OCI-LY3 (cell line): ENCODE measurements around the gene CAMK1.

Source experiments
- H2AFZ ChIP-seq: fragments of 200-600, 300-600 bp; shearing (Covaris generic); 2 replicates; pipeline ENCODE4 v1.6.0; 2014; ENCODE audit warnings: antibody characterized with exemption, low read depth, low read length
- H3K27ac ChIP-seq: fragments of 200-600, 300-600 bp; sonication (generic); 2 replicates; pipeline ENCODE4 v1.5.1; 2014; ENCODE audit warnings: mild to moderate bottlenecking, low read length, moderate library complexity, mixed read lengths
- H3K27me3 ChIP-seq: fragments of 200-600, 300-600 bp; sonication (generic); 2 replicates; pipeline ENCODE4 v1.6.1; 2014; ENCODE audit warnings: low read depth, low read length, mixed read lengths
- H3K36me3 ChIP-seq: fragments of 200-600, 300-600 bp; sonication (generic); replicated peaks from 2 replicates; pipeline ENCODE3; 2014; ENCODE audit warnings: low read depth, low read length, mixed read lengths
- H3K4me1 ChIP-seq: fragments of 300-600, 200-600 bp; sonication (generic); 2 replicates; pipeline ENCODE4 v1.6.1; 2014; ENCODE audit warnings: low read length, mixed read lengths
- H3K4me2 ChIP-seq: fragments of 200-600, 300-600 bp; sonication (generic); 2 replicates; pipeline ENCODE4 v1.6.1; 2014; ENCODE audit warnings: low read length, mixed read lengths
- H3K4me3 ChIP-seq: fragments of 300-600, 200-600 bp; sonication (generic); 2 replicates; pipeline ENCODE4 v1.5.1; 2014; ENCODE audit warnings: antibody characterized with exemption, mild to moderate bottlenecking, low read length, moderate library complexity
- H3K79me2 ChIP-seq: fragments of 300-600, 200-600 bp; shearing (Covaris generic); 2 replicates; pipeline ENCODE4 v1.6.1; 2014; ENCODE audit warnings: mild to moderate bottlenecking, low read length, mixed read lengths
- H3K9ac ChIP-seq: fragments of 300-600, 200-600 bp; shearing (Covaris generic); 2 replicates; pipeline ENCODE4 v1.6.0; 2014; ENCODE audit warnings: mild to moderate bottlenecking, low read length, moderate library complexity
- H3K9me3 ChIP-seq: fragments of 200-600, 300-600 bp; shearing (Covaris generic); 2 replicates; pipeline ENCODE4 v1.6.1; 2014; ENCODE audit warnings: low read length, mixed read lengths; ENCODE audit not compliant: insufficient read depth
- H4K20me1 ChIP-seq: fragments of 200-600, 300-600 bp; sonication (generic); 2 replicates; pipeline ENCODE4 v1.6.1; 2016; ENCODE audit warnings: low read length, mixed read lengths; ENCODE audit not compliant: insufficient read depth
- EZH2phosphoT487 ChIP-seq: fragments of 200-600 bp; shearing (Covaris generic); IDR thresholded peaks from 2 replicates; pipeline ENCODE4 v1.6.1; 2018; ENCODE audit warnings: antibody characterized with exemption, mixed run types, low read depth
- TF ChIP-seq, protein P1 (sequence below): fragments of 200-600, 300-600 bp; sonication (generic); IDR thresholded peaks from 2 replicates; pipeline ENCODE4 v1.5.1; 2014; ENCODE audit warnings: antibody characterized with exemption, low read length, low read depth

CAMK1 gene

DNA sequence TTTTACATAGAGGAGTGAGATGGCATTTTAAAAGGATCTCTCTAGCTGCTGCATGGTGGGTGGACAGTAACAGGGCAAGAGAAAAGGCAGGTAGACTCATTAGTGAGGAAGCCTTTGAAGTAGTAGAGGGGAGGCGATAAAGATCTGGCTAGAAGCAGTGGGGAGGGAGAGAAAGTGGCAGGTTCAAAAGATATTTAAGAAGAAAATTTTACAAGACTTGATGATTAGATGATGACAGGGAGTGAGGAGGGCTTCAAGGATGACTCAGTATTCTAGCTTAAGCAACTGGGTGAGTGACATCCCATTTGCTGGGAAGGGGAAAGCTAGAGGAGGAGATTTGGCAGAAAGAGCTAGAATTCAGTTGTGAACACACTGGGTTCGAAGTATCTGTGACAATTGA lies 42.0 kb downstream of the CAMK1 start:
- peaks cover 5% of the 10 kb centered on the region for H4K20me1 ChIP-seq
- H3K27ac ChIP-seq = no peak overlapping the region
- H3K27me3 ChIP-seq = no peaks in the 10 kb centered on the region
- H3K36me3 ChIP-seq = no peaks in the 10 kb centered on the region
- no peak overlapping the region for H3K9ac ChIP-seq
- H3K79me2 ChIP-seq = peaks cover 12% of the 10 kb centered on the region
- H3K4me2 ChIP-seq = no peak overlapping the region
- peaks cover 7% of the 10 kb centered on the region for H3K4me1 ChIP-seq
- H3K4me3 ChIP-seq = no peak overlapping the region
- no peak for TF ChIP-seq EZH2phosphoT487
- TF ChIP-seq, protein P1, sequence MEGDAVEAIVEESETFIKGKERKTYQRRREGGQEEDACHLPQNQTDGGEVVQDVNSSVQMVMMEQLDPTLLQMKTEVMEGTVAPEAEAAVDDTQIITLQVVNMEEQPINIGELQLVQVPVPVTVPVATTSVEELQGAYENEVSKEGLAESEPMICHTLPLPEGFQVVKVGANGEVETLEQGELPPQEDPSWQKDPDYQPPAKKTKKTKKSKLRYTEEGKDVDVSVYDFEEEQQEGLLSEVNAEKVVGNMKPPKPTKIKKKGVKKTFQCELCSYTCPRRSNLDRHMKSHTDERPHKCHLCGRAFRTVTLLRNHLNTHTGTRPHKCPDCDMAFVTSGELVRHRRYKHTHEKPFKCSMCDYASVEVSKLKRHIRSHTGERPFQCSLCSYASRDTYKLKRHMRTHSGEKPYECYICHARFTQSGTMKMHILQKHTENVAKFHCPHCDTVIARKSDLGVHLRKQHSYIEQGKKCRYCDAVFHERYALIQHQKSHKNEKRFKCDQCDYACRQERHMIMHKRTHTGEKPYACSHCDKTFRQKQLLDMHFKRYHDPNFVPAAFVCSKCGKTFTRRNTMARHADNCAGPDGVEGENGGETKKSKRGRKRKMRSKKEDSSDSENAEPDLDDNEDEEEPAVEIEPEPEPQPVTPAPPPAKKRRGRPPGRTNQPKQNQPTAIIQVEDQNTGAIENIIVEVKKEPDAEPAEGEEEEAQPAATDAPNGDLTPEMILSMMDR = no peak
- 0 out of 2 replicates have a peak overlapping the region, but pooled peaks have one; percentile 41 for H2AFZ ChIP-seq
- H3K9me3 ChIP-seq = no peaks in the 10 kb centered on the region

DNA sequence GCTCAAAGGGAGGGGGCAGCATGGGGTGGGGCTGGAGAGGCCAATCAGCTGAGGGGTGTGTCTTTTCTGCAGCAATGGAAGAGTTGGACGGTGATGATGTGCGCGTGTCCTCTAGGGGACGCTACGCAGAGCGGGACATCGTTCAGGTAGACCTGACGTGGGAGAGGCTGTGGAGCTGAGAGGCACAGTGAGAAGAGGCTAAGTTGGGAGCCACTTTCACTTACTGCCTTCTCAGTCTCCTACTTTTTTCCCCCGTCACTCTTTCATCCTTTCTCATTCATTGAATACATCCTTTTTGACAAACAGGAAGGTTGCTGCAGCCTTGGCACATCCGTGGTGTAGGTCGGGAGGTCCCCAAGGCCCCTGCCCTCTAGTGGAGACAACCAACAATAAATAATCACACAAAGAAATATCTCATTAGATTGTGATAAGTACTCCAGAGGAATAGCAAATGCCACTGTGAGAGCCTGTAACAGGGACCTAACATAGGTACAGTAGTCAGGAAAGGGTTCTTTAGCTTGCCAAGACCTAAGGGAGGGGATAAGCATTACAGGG lies 42.6 kb downstream of the CAMK1 start:
- Histone ChIP-seq H3K4me1 (peaks cover 3% of the 10 kb centered on the region), H3K79me2 (peaks cover 5% of the 10 kb centered on the region), H3K27me3 (no peaks in the 10 kb centered on the region), H3K27ac (no peak overlapping the region), H3K36me3 (no peaks in the 10 kb centered on the region), H3K4me3 (peak overlapping the region; percentile 52), H4K20me1 (no peaks in the 10 kb centered on the region), H3K9ac (no peak overlapping the region), H3K9me3 (no peaks in the 10 kb centered on the region), H3K4me2 (peak overlapping the region; percentile 50), H2AFZ (peak overlapping the region; percentile 41; the same call in 1 of the 2 replicates)
- TF ChIP-seq, protein P1 = peak; percentile 55
- no peak for TF ChIP-seq EZH2phosphoT487

DNA sequence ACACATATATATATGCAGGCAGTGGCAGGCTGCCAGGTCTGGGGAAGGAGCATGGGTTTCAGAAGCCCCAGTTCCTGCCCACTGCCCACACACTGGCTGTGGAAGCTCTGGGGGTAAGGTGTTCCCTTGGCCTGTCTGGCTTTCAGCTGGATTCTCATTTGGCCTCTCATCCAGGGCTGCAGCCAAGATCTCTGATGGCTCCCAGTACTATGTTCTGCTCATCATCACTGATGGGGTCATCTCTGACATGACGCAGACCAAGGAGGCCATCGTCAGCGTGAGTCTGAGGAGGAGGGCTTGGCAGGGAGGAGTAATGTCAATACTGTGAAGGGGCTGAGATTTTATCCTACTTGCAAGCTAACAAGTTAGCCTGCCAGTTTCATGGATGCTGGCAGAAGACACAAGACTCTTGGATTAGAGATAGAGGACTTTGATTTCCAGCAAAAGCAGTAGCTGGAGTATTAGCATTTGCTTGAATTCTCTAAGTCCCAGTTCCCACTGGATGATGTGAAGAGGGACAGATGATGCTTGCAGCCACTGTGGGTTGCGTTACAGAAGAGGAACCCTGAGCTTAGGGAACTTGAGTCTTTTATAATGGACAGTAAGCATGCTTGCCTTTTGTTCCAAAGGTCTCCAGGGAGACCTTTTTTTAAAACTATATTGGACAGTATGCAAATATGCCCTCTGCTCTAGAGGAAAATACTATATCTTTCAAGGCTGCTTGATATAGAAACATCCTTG lies 43.8 kb downstream of the CAMK1 start:
- 0 out of 2 replicates have a peak, but pooled peaks cover 6% of the 10 kb centered on the region for H3K27me3 ChIP-seq
- H3K4me2 ChIP-seq = no peak overlapping the region
- H3K27ac ChIP-seq = no peak overlapping the region
- peaks cover 7% of the 10 kb centered on the region for H3K4me1 ChIP-seq
- no peak overlapping the region for H2AFZ ChIP-seq
- H3K36me3 ChIP-seq = no peaks in the 10 kb centered on the region
- no peak overlapping the region for H3K9ac ChIP-seq
- no peak overlapping the region for H3K4me3 ChIP-seq
- H3K9me3 ChIP-seq = no peaks in the 10 kb centered on the region
- no peaks in the 10 kb centered on the region for H4K20me1 ChIP-seq
- no peaks in the 10 kb centered on the region for H3K79me2 ChIP-seq
- no peak for TF ChIP-seq EZH2phosphoT487
- TF ChIP-seq, protein P1 = no peak

DNA sequence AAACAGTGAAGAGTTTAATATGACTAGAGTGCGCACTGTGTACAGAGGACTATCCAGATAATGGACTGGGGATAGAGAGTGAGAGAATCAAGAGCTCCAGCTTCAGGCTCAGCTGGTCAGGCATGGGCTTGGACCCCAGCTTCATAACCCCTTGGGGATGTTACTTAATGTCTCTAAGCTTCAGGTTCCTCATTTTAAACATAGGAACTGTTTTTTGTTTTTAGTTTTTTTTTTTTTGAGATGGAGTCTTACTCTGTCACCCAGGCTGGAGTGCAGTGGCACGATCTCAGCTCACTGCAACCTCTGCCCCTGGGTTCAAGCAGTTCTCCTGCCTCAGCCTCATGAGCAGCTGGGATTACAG lies 48.1 kb downstream of the CAMK1 start:
- Histone ChIP-seq H3K9me3 (no peaks in the 10 kb centered on the region), H3K9ac (no peak overlapping the region), H3K4me2 (no peak overlapping the region), H3K4me3 (no peak overlapping the region), H4K20me1 (no peaks in the 10 kb centered on the region), H3K27ac (no peak overlapping the region), H3K4me1 (peaks cover 6% of the 10 kb centered on the region; the same call in 1 of the 2 replicates), H2AFZ (no peak overlapping the region), H3K79me2 (no peaks in the 10 kb centered on the region), H3K27me3 (0 out of 2 replicates have a peak, but pooled peaks cover 10% of the 10 kb centered on the region), H3K36me3 (no peaks in the 10 kb centered on the region)
- TF ChIP-seq EZH2phosphoT487 = no peak
- TF ChIP-seq, protein P1 = no peak
